ENCODE results near the gene BSX.

Gene BSX

DNA sequence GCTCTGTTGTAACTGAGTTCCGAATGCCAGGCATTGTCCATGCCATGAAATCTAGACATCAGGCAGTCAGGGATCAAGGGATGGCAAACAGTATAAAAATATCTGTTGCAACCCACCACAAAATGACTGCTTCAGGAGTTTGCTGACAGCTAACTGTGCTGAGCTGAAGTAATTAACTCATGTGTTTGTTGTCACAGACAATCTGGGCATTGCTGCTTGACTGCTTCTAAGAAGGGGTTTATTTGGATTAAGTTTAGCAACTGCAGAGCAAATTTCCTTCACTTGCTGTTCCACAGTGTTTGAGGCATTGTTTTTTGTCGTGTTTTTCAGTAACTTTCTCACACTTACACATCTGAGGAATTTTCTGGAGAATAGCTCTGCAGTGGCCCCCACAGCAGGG, 30.4 kb downstream of the BSX start:
- no peak for DNase-seq

DNA sequence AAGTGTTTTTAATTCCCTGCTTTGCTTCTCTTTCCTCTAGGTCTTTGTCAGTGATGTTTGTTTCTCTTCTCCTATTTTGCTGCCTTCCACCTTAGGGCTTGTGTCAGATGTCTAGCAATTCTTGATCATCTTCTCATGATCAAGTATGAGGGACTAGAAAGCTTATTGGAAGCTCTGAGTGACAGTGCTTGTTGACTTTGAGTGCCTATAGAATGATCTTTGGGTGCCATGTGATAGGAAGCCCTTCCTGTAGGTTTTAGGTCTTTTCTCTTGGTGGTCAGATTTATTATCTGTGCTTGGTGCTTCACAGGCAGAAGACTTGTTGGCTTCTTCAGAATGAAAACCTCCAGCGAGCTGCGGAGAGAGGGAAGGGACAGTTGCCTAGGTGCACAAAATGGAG, 43.1 kb downstream of the BSX start:
- DNase-seq: no peak

DNA sequence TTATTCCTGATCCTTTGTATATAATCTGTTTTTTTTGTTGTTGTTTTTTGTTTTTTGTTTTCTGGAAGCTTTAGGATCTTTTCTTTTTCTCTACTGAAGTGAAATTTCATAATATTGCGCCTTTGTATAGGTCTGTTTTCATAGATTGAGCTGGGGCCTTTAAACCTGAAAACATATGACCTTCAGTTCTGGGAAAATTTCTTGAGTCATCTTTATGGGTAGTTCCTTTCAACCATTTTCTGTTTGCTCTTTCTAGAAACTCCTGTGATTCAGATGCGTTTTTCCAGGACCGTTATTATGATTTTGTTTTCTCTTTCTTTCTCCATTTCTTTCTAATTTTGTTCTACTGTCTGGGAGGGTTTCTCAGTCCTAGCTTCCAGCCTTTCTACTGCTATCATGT, 43.7 kb downstream of the BSX start:
- DNase-seq: no peak

DNA sequence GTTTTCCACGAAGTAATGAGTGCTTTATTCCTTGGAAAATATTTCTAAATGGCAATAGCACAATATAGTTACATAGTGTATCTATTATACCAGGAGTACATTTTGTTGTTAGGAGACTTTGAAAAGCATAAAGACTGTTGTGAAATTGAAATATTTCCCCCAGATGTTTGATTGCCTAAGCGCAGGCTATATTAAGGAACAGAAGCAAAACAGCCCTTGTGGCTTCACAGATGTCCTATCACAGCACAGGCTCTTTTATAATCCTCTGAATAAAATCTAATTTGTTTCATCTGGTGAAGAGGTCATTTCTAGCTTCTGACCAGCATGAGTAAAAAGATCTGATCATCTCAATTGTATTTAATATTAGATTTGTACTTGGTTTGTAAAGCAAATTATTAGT, 48.2 kb downstream of the BSX start:
- no peak for DNase-seq

DNA sequence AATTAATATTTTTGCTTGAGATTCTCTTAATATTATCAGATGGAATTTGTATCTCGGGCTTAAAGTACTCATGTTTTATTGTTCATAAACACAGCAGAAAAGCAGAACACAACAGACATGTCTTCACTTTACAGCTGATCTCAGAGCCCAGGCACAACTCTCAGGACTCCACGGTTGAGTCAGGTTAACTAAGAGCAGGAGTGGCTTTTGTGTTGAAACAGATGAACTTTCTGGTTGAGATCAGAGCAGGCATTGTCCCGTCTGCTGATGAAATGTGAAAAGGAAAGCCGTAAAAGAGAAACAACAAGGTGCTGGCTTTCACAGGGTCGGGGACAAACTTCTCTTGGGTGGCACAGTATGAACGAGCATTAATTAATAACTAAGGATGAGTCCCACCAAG, 50.1 kb downstream of the BSX start:
- no peak for DNase-seq

Measured in NK-92 treated with Interleukin-12 subunit alpha and Interleukin-12 subunit beta, amount 100 ng/mL, for 24 hours (cell line).